ENCODE results near the gene PLIN1.

Gene PLIN1

GRCh38 chr15:89648106-89649012 is 30.8 kb downstream of the PLIN1 start:
- no peaks in the 10 kb centered on the region for H3K9me3 ChIP-seq (ENCODE audit: control insufficient read depth, low read depth, low read length)
- no peaks in the 10 kb centered on the region for H3K27me3 ChIP-seq (ENCODE audit: control insufficient read depth, insufficient read depth, low read length)
- H3K9ac ChIP-seq (ENCODE audit: low read length), result no peak overlapping the region
- H3K4me3 ChIP-seq (ENCODE audit: low read length), result no peak overlapping the region
- no peaks in the 10 kb centered on the region for H3K4me1 ChIP-seq (ENCODE audit: control insufficient read depth, low read depth, low read length)
- H3K36me3 ChIP-seq (ENCODE audit: control insufficient read depth, low read depth, low read length), result peaks cover 8% of the 10 kb centered on the region
- H3K27ac ChIP-seq (ENCODE audit: low read length), result no peak overlapping the region

- Histone ChIP-seq H3K4me3 (ENCODE audit: low read length) (no peak overlapping the region), H3K9ac (ENCODE audit: low read length) (no peak overlapping the region), H3K36me3 (ENCODE audit: control insufficient read depth, low read depth, low read length) (peaks cover 15% of the 10 kb centered on the region), H3K4me1 (ENCODE audit: control insufficient read depth, low read depth, low read length) (no peaks in the 10 kb centered on the region), H3K9me3 (ENCODE audit: control insufficient read depth, low read depth, low read length) (no peaks in the 10 kb centered on the region), H3K27ac (ENCODE audit: low read length) (no peak overlapping the region), H3K27me3 (ENCODE audit: control insufficient read depth, insufficient read depth, low read length) (no peaks in the 10 kb centered on the region)
Observed at GRCh38 chr15:89647191-89647851, 31.8 kb downstream of the PLIN1 start.

GRCh38 chr15:89646416-89647141 is 32.6 kb downstream of the PLIN1 start:
- peaks cover 15% of the 10 kb centered on the region for H3K36me3 ChIP-seq (ENCODE audit: control insufficient read depth, low read depth, low read length)
- H3K9ac ChIP-seq (ENCODE audit: low read length), result no peak overlapping the region

GRCh38 chr15:89645680-89646079 is 33.5 kb downstream of the PLIN1 start:
- H3K9ac ChIP-seq (ENCODE audit: low read length), result no peak overlapping the region
- H3K27ac ChIP-seq (ENCODE audit: low read length), result no peak overlapping the region
- H3K4me1 ChIP-seq (ENCODE audit: control insufficient read depth, low read depth, low read length), result no peaks in the 10 kb centered on the region
- H3K36me3 ChIP-seq (ENCODE audit: control insufficient read depth, low read depth, low read length), result peaks cover 23% of the 10 kb centered on the region
- H3K9me3 ChIP-seq (ENCODE audit: control insufficient read depth, low read depth, low read length), result no peaks in the 10 kb centered on the region
- H3K4me3 ChIP-seq (ENCODE audit: low read length), result no peak overlapping the region
- H3K27me3 ChIP-seq (ENCODE audit: control insufficient read depth, insufficient read depth, low read length), result no peaks in the 10 kb centered on the region

More at GRCh38 chr15:89646416-89647141, 32.6 kb downstream of the PLIN1 start:
- no peak overlapping the region for H3K27ac ChIP-seq (ENCODE audit: low read length)
- H3K4me1 ChIP-seq (ENCODE audit: control insufficient read depth, low read depth, low read length), result no peaks in the 10 kb centered on the region
- H3K9me3 ChIP-seq (ENCODE audit: control insufficient read depth, low read depth, low read length), result no peaks in the 10 kb centered on the region
- H3K27me3 ChIP-seq (ENCODE audit: control insufficient read depth, insufficient read depth, low read length), result no peaks in the 10 kb centered on the region
- H3K4me3 ChIP-seq (ENCODE audit: low read length), result no peak overlapping the region

- peaks cover 3% of the 10 kb centered on the region for H3K9me3 ChIP-seq (ENCODE audit: control insufficient read depth, low read depth, low read length)
- H3K4me3 ChIP-seq (ENCODE audit: low read length), result no peak overlapping the region
- no peaks in the 10 kb centered on the region for H3K4me1 ChIP-seq (ENCODE audit: control insufficient read depth, low read depth, low read length)
- no peak overlapping the region for H3K9ac ChIP-seq (ENCODE audit: low read length)
- no peaks in the 10 kb centered on the region for H3K27me3 ChIP-seq (ENCODE audit: control insufficient read depth, insufficient read depth, low read length)
- peaks cover 21% of the 10 kb centered on the region for H3K36me3 ChIP-seq (ENCODE audit: control insufficient read depth, low read depth, low read length)
- no peak overlapping the region for H3K27ac ChIP-seq (ENCODE audit: low read length)
Observed at GRCh38 chr15:89642106-89642505, 37.1 kb downstream of the PLIN1 start.

GRCh38 chr15:89641053-89641452 is 38.1 kb downstream of the PLIN1 start:
- Histone ChIP-seq H3K27me3 (ENCODE audit: control insufficient read depth, insufficient read depth, low read length) (no peaks in the 10 kb centered on the region), H3K4me3 (ENCODE audit: low read length) (no peak overlapping the region), H3K9ac (ENCODE audit: low read length) (no peak overlapping the region), H3K4me1 (ENCODE audit: control insufficient read depth, low read depth, low read length) (no peaks in the 10 kb centered on the region), H3K9me3 (ENCODE audit: control insufficient read depth, low read depth, low read length) (peaks cover 3% of the 10 kb centered on the region), H3K36me3 (ENCODE audit: control insufficient read depth, low read depth, low read length) (peaks cover 21% of the 10 kb centered on the region), H3K27ac (ENCODE audit: low read length) (no peak overlapping the region)

- no peaks in the 10 kb centered on the region for H3K4me1 ChIP-seq (ENCODE audit: control insufficient read depth, low read depth, low read length)
- peaks cover 21% of the 10 kb centered on the region for H3K36me3 ChIP-seq (ENCODE audit: control insufficient read depth, low read depth, low read length)
- no peaks in the 10 kb centered on the region for H3K27me3 ChIP-seq (ENCODE audit: control insufficient read depth, insufficient read depth, low read length)
- peaks cover 3% of the 10 kb centered on the region for H3K9me3 ChIP-seq (ENCODE audit: control insufficient read depth, low read depth, low read length)
- H3K9ac ChIP-seq (ENCODE audit: low read length), result no peak overlapping the region
- no peak overlapping the region for H3K4me3 ChIP-seq (ENCODE audit: low read length)
- no peak overlapping the region for H3K27ac ChIP-seq (ENCODE audit: low read length)
Observed at GRCh38 chr15:89640245-89640644, 38.9 kb downstream of the PLIN1 start.

GRCh38 chr15:89633585-89633984 is 45.6 kb downstream of the PLIN1 start:
- H3K27me3 ChIP-seq (ENCODE audit: control insufficient read depth, insufficient read depth, low read length), result no peaks in the 10 kb centered on the region
- no peaks in the 10 kb centered on the region for H3K4me1 ChIP-seq (ENCODE audit: control insufficient read depth, low read depth, low read length)
- no peaks in the 10 kb centered on the region for H3K9me3 ChIP-seq (ENCODE audit: control insufficient read depth, low read depth, low read length)
- H3K9ac ChIP-seq (ENCODE audit: low read length), result no peak overlapping the region
- H3K4me3 ChIP-seq (ENCODE audit: low read length), result no peak overlapping the region
- H3K27ac ChIP-seq (ENCODE audit: low read length), result no peak overlapping the region
- peaks cover 43% of the 10 kb centered on the region for H3K36me3 ChIP-seq (ENCODE audit: control insufficient read depth, low read depth, low read length)

GRCh38 chr15:89632563-89633430 is 46.4 kb downstream of the PLIN1 start:
- no peaks in the 10 kb centered on the region for H3K4me1 ChIP-seq (ENCODE audit: control insufficient read depth, low read depth, low read length)
- H3K36me3 ChIP-seq (ENCODE audit: control insufficient read depth, low read depth, low read length), result peaks cover 51% of the 10 kb centered on the region
- no peak overlapping the region for H3K4me3 ChIP-seq (ENCODE audit: low read length)
- H3K9ac ChIP-seq (ENCODE audit: low read length), result no peak overlapping the region
- H3K27me3 ChIP-seq (ENCODE audit: control insufficient read depth, insufficient read depth, low read length), result no peaks in the 10 kb centered on the region
- H3K9me3 ChIP-seq (ENCODE audit: control insufficient read depth, low read depth, low read length), result no peaks in the 10 kb centered on the region
- no peak overlapping the region for H3K27ac ChIP-seq (ENCODE audit: low read length)

- H3K4me3 ChIP-seq (ENCODE audit: low read length), result no peak overlapping the region
- H3K27me3 ChIP-seq (ENCODE audit: control insufficient read depth, insufficient read depth, low read length), result no peaks in the 10 kb centered on the region
- no peaks in the 10 kb centered on the region for H3K9me3 ChIP-seq (ENCODE audit: control insufficient read depth, low read depth, low read length)
- no peaks in the 10 kb centered on the region for H3K4me1 ChIP-seq (ENCODE audit: control insufficient read depth, low read depth, low read length)
- peaks cover 60% of the 10 kb centered on the region for H3K36me3 ChIP-seq (ENCODE audit: control insufficient read depth, low read depth, low read length)
- H3K27ac ChIP-seq (ENCODE audit: low read length), result no peak overlapping the region
- H3K9ac ChIP-seq (ENCODE audit: low read length), result no peak overlapping the region
Observed at GRCh38 chr15:89631902-89632264, 47.3 kb downstream of the PLIN1 start.
